ENCODE data around the gene PHF21B.

DNA sequence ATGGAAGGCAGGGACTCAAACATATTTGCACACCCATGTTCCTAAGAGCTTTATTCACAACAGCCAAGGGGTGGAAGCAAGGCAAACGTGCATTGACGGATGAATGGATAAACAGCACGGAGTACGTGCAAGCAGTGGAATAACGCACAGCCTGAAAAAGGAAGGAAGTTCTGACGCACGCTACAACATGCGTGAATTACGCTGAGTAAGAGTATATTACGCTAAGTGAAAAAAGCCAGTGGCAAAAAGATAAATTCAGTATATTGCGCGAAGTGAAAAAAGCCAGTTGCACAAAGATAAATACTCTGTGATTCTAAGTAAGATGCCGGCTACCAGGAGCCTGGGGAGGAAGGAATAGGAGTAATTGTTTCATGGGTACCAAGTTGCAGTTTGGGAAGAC lies 19.5 kb downstream of the PHF21B start:
- TF ChIP-seq POLR2AphosphoS5 (IDR thresholded peaks at IDR 0.05; ENCODE audit: low read depth, low read length), result no peak
- TF ChIP-seq TAF1 (IDR thresholded peaks at IDR 0.05; ENCODE audit: low read depth, low read length), result no peak
